ENCODE data around the gene ANAPC10. TPM values are rescaled to one million over a fixed set of nuclear protein-coding genes. Genes with fewer than 3 reads are reported as not detected.
"Not testable (repeated sequence)": the region's sequence is repeated elsewhere in the genome, so short reads cannot be mapped to it uniquely, and the experiment has no call there.

The ANAPC10 gene
- total RNA-seq, 3 donors from 2014 or later: 12.6 to 14.7 (median 13.5) TPM

DNA sequence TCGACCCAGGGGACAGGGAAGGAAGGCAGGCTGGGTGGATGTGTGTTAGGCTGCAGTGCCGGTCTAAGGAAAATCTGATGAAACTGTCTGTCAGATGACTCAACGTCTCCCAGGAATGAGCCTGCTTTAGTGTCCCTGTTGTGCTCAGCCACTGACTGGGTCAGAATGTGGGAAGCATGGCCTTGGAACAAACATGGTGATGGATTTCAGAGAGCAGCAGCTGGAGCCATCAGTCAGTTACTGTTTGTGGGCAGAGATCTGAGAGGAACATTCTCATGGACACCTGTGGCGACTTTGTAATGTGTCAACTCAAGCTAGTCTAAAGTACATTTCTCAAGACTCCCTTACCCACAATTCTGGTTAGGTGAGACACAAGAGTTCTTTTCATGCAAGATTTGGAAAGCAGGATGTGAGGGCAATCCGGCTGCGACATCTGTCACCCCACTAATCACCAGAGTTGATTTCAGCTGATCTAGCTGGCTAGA lies 63.2 kb downstream of the ANAPC10 start:
- no peaks in the 10 kb centered on the region for H3K4me1 ChIP-seq (ENCODE audit: low read depth)
- ATAC-seq (no peak), DNase-seq (no peak)
- TF ChIP-seq CTCF (IDR thresholded peaks at IDR 0.05): no peak
- H3K36me3 ChIP-seq (ENCODE audit: low read depth): no peaks in the 10 kb centered on the region
- intact Hi-C loops (cut with DNase I, micrococcal nuclease): no loop called here
- no peak overlapping the region for H3K4me3 ChIP-seq
- no peaks in the 10 kb centered on the region for H3K9me3 ChIP-seq

GRCh38 chr4:145019346-145019745 lies 78.7 kb downstream of the ANAPC10 start:
- no peaks in the 10 kb centered on the region for H3K4me1 ChIP-seq (ENCODE audit: low read depth)
- peaks cover 12% of the 10 kb centered on the region for H3K9me3 ChIP-seq
- H3K4me3 ChIP-seq: no peak overlapping the region
- intact Hi-C loops (cut with DNase I, micrococcal nuclease): no loop called here
- H3K36me3 ChIP-seq (ENCODE audit: low read depth): no peaks in the 10 kb centered on the region
- DNase-seq (no peak), ATAC-seq (no peak)
- TF ChIP-seq CTCF (IDR thresholded peaks at IDR 0.05): no peak

GRCh38 chr4:145014365-145014764 lies 83.6 kb downstream of the ANAPC10 start:
- Histone ChIP-seq H3K9me3 (peaks cover 5% of the 10 kb centered on the region), H3K36me3 (ENCODE audit: low read depth) (no peaks in the 10 kb centered on the region), H3K4me3 (no peak overlapping the region), H3K4me1 (ENCODE audit: low read depth) (no peaks in the 10 kb centered on the region)
- no peak for ATAC-seq
- intact Hi-C loops (cut with DNase I, micrococcal nuclease): no loop called here
- TF ChIP-seq CTCF (IDR thresholded peaks at IDR 0.05): no peak
- DNase-seq: no peak

- no peaks in the 10 kb centered on the region for H3K36me3 ChIP-seq (ENCODE audit: low read depth)
- H3K4me1 ChIP-seq (ENCODE audit: low read depth): no peaks in the 10 kb centered on the region
- DNase-seq (no peak), ATAC-seq (peak; percentile 32)
- no peak for TF ChIP-seq CTCF (IDR thresholded peaks at IDR 0.05)
- H3K9me3 ChIP-seq: peaks cover 5% of the 10 kb centered on the region
- intact Hi-C loops (cut with DNase I, micrococcal nuclease): no loop called here
- H3K4me3 ChIP-seq: no peak overlapping the region
Observed at GRCh38 chr4:145012841-145013240, 85.2 kb downstream of the ANAPC10 start.

GRCh38 chr4:145011636-145012035 lies 86.4 kb downstream of the ANAPC10 start:
- no peak overlapping the region for H3K4me3 ChIP-seq
- ATAC-seq (no peak), DNase-seq (no peak)
- H3K9me3 ChIP-seq: peaks cover 3% of the 10 kb centered on the region
- no peak for TF ChIP-seq CTCF (IDR thresholded peaks at IDR 0.05)
- H3K4me1 ChIP-seq (ENCODE audit: low read depth): no peaks in the 10 kb centered on the region
- no peaks in the 10 kb centered on the region for H3K36me3 ChIP-seq (ENCODE audit: low read depth)
- intact Hi-C loops (cut with DNase I, micrococcal nuclease): no loop called here

- H3K4me3 ChIP-seq; DNase-seq; intact Hi-C loops (cut with DNase I, micrococcal nuclease); H3K4me1 ChIP-seq (ENCODE audit: low read depth); H3K36me3 ChIP-seq (ENCODE audit: low read depth); H3K9me3 ChIP-seq; ATAC-seq: not testable (repeated sequence)
Observed at GRCh38 chr4:145010315-145010714, 87.7 kb downstream of the ANAPC10 start.

Data from mucosa of descending colon (tissue), 3 donors.